ENCODE measurements around the gene KRTAP10-5. TPM values are rescaled to one million over a fixed set of nuclear protein-coding genes. Genes with fewer than 3 reads are reported as not detected.

KRTAP10-5 gene
- total RNA-seq, 1 donor from 2014 or later, result not detected

DNA sequence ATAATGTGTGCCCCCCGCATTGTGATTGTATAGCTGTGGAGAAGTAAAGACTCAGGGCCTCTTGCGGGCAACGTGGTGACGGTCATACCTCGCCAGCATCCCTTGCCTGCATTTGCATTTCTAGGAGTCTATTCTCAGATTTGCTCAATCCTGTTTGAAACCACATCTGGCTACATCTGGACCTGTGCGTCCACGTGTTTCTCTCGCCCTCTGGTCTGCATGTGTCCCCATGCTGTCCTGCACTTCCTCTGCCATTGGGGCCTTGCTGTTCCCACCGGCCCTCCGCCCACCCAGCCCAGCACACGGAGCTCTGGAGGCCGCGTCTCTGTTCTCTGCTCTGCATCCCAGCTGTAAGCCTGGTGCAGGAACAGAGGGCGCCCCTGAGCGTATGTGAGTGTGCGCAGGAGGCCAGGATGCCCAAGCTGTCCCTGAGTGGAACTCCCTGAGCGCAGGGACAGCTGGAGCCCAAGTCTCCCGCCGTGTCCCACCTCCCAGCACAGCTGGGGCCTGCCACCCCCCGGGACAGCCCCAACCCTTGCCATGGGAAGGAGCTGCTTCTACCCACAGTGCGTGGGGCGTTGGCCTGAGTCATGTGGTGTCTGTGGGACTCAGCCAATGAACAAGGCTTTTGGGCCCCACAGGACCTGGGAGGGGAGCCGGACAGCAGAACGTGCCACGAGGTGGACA, 30.7 kb downstream of the KRTAP10-5 start:
- intact Hi-C loops (cut with DNase I), result no loop called here
- Histone ChIP-seq H3K4me1 (no peaks in the 10 kb centered on the region), H3K9me3 (no peaks in the 10 kb centered on the region), H3K27me3 (peaks cover 13% of the 10 kb centered on the region), H3K4me3 (no peak overlapping the region), H3K36me3 (no peaks in the 10 kb centered on the region), H3K27ac (no peak overlapping the region)
- ATAC-seq (peak; percentile 36), DNase-seq (peak; percentile 41)
- TF ChIP-seq, protein P1, sequence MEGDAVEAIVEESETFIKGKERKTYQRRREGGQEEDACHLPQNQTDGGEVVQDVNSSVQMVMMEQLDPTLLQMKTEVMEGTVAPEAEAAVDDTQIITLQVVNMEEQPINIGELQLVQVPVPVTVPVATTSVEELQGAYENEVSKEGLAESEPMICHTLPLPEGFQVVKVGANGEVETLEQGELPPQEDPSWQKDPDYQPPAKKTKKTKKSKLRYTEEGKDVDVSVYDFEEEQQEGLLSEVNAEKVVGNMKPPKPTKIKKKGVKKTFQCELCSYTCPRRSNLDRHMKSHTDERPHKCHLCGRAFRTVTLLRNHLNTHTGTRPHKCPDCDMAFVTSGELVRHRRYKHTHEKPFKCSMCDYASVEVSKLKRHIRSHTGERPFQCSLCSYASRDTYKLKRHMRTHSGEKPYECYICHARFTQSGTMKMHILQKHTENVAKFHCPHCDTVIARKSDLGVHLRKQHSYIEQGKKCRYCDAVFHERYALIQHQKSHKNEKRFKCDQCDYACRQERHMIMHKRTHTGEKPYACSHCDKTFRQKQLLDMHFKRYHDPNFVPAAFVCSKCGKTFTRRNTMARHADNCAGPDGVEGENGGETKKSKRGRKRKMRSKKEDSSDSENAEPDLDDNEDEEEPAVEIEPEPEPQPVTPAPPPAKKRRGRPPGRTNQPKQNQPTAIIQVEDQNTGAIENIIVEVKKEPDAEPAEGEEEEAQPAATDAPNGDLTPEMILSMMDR (IDR thresholded peaks at IDR 0.05), result no peak

DNA sequence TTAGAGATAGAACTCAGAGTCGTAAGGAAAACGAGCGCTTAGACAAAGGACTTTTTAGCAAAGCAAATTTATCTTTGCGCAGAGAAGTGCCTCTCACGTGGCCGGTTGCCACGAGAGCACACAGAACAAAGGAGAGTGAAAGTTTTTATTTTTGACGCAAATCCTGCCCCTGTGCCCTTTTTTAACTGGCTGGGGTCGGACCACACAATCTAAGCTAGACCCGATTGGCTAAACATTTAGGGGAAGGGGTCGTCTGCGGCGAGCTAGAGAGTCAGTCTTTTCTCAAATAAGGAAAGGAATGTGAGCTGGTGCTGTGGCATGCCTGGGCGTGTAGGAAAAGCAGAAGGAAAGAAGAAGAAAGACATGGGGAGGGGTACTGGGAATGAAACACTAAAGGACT, 31.5 kb downstream of the KRTAP10-5 start:
- peaks cover 13% of the 10 kb centered on the region for H3K27me3 ChIP-seq
- no peaks in the 10 kb centered on the region for H3K9me3 ChIP-seq
- ATAC-seq (no peak), DNase-seq (no peak)
- H3K4me1 ChIP-seq, result no peaks in the 10 kb centered on the region
- no peaks in the 10 kb centered on the region for H3K36me3 ChIP-seq
- TF ChIP-seq, protein P1 (IDR thresholded peaks at IDR 0.05), result no peak
- intact Hi-C loops (cut with DNase I), result no loop called here
- H3K4me3 ChIP-seq, result no peak overlapping the region
- no peak overlapping the region for H3K27ac ChIP-seq

DNA sequence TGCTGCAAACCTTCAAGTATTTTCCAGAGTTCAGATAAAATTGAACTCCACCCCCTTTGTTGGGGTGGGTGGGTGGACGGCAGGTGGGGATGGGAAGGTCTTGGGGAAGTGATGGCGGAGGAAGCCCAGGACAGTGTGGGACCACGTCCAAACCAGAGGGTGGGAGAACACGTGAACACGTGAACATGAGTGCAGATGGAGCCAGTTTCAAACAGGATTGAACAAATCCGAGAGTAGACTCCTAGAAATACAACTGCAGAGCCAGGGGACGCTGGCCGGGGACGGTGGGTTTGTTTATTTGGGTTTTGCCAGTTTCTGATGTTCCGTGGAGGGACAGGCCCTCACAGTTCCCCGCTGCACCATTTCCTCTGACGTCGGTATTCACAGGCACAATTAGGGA, 32.0 kb downstream of the KRTAP10-5 start:
- intact Hi-C loops (cut with DNase I), result no loop called here
- Histone ChIP-seq H3K27me3 (peaks cover 13% of the 10 kb centered on the region), H3K36me3 (no peaks in the 10 kb centered on the region), H3K4me1 (no peaks in the 10 kb centered on the region), H3K9me3 (no peaks in the 10 kb centered on the region), H3K27ac (no peak overlapping the region), H3K4me3 (no peak overlapping the region)
- DNase-seq (peak; percentile 33), ATAC-seq (no peak)
- TF ChIP-seq, protein P1 (IDR thresholded peaks at IDR 0.05), result no peak

DNA sequence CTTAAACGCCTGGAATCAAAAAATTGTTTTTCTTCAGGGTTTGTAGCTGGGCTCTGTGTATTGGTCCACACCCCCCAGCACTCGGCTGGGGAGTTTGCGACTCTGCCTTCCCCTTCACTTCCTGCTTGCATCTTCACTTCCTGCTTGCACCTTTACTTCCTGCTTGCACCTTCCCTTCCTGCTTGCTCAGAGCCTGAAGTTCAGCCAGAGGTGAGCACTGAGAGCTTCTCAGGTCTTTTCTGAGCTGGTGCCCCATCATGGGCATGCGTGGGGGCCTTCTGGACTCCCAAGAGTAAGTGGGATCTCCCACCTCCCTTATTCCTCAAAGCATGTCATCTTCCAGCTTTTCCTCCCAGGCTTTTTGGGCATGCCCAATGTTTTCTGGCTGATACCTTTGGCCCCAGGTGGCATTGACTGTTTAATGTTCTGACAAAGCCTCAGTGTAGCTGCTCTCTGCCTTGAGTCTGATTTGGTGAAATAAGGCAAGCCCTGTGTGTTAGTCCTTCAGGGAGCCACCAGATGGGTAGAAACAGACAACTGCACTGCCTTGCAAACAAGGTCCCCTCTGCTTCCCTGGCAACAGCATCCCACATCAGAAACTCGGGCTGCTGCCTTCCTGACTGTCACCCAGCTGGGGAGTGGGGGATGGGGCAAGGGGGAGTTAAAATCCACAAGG, 32.6 kb downstream of the KRTAP10-5 start:
- H3K27ac ChIP-seq, result no peak overlapping the region
- intact Hi-C loops (cut with DNase I), result no loop called here
- H3K4me3 ChIP-seq, result no peak overlapping the region
- H3K9me3 ChIP-seq, result no peaks in the 10 kb centered on the region
- peak; percentile 24 for ATAC-seq
- H3K4me1 ChIP-seq, result no peaks in the 10 kb centered on the region
- TF ChIP-seq, protein P1 (IDR thresholded peaks at IDR 0.05), result no peak
- DNase-seq, result peak; percentile 32
- H3K27me3 ChIP-seq, result peaks cover 13% of the 10 kb centered on the region
- no peaks in the 10 kb centered on the region for H3K36me3 ChIP-seq

DNA sequence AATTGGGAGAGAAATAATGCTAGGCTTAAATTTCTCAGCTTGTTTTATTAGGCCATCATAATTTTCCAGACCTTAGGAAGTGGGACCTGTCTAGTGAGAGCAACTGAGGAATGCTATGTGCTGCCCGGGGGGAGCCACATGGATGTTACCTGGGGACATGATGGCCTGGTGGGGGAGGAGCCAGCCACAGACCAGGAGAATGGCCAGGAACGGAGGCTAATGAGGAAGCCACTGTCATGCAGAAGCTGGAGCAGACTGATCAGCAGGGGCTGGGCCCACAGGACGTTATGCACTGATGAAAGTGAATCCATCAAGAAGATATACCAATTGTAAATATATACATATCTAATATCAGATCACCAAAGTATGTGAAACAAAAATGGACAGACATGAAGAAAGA, 35.8 kb downstream of the KRTAP10-5 start:
- ATAC-seq (no peak), DNase-seq (no peak)
- H3K9me3 ChIP-seq, result no peaks in the 10 kb centered on the region
- intact Hi-C loops (cut with DNase I), result no loop called here
- TF ChIP-seq, protein P1 (IDR thresholded peaks at IDR 0.05), result no peak
- H3K27me3 ChIP-seq, result peaks cover 16% of the 10 kb centered on the region
- H3K4me1 ChIP-seq, result no peaks in the 10 kb centered on the region
- H3K36me3 ChIP-seq, result no peaks in the 10 kb centered on the region
- H3K4me3 ChIP-seq, result no peak overlapping the region
- H3K27ac ChIP-seq, result no peak overlapping the region

All from upper lobe of right lung (tissue), 1 donor.